H4 (cell line): ENCODE measurements around the gene SYMPK. TPM values are rescaled to one million over a fixed set of nuclear protein-coding genes. Genes with fewer than 3 reads are reported as not detected.
"Not testable (repeated sequence)": the region's sequence is repeated elsewhere in the genome, so short reads cannot be mapped to it uniquely, and the experiment has no call there.

Experiments used
- DNase-seq: peaks from one replicate; pipeline ENCODE4 v3.0.0-alpha.2; 2015; ENCODE audit warnings: low spot score
- total RNA-seq: library from RNA; depleted of rRNA; stranded (reverse); fragments of >200 nt; shearing (Covaris generic); gene quantifications from 2 replicates; pipeline ENCODE4 v1.2.3, GENCODE V29; 2014

Gene SYMPK
- total RNA-seq, 1 experiment from 2014 or later: 17.7 TPM

DNA sequence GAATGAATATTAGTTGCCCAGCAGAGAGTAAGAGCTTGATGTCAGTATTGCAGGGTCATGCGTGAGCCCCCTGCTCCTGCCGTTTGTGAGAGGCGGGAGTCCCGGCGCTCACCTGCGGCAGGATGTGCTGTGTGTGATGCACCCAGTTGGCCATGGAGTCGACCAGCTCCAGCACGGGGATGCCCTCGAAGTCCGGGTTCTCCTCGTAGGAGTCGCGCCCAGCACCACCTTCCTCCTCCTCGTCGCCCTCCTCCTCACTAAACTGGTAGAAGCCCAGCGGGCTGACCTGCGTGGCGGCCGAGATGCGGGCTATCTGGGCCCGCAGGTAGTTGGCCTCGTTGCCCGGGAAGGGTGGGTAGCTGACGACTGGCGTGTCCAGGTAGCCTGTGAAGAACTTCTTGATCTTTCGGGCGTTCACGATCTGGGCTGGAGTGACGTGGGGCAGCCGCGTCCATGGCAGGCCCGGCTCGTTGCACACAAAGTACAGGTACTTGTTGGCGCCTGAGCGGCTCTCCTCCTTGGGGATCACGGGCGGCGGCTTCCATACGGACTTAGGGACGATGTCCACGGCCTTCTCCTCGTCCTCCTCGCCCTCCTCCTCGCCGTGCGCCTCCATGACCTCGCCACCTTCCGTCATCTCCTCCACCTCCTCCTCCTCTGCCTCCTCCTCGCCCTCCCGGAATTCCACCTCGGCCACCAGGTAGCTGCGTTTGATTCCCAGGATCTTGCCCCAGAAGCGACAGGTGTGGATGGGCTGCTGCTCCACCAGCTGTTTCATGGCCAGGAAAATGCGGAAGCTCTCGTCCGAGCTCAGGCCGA lies 58.6 kb downstream of the SYMPK start:
- no peak for DNase-seq

DNA sequence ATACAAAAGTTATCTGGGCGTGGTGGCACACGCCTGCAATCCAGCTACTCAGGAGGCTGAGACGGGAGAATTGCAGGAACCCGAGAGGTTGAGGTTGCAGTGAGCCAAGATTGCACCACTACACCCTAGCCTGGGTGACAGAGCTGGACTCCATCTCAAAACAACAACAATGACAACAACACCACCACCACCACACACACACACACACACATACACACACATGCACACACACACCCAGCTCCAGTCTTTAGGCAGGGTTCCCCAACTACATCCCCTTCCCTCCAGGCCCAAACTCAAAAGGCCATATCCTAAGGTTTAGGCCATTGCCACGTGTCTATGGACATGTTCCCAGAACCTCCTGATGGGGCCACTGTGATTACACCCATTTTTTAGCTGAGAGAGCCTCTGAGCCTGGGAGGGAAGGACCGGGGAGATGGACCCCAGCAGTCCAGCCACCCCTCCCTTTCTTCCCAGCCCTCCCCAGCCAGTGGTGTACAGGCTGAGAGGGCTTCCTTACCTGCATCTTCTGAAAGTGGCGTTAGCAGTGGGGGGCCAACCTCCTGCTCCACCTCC lies 61.3 kb downstream of the SYMPK start:
- DNase-seq: no peak

DNA sequence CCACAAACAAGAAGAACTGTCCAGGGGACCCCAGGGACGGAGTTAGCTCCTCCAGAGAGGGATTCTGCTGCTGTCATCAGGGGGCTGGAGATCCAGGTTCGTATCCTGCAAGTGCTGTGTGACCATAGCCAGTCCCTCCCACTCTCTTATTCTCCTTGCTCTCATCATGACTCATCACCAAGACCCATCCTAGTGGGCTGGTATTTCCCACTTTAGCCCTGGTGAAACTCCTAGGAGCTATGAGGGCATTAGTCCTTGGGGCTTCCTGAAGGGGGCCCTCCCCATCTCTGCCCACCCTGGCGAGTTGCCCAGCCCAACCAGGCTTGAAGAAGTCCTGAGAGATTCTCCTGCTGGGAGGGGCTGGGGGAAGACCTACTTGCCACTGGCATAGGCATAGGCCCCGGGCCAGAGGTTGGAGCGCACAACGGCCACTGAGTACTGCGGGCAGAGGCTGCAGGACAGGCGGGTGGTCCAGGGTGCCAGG lies 62.8 kb downstream of the SYMPK start:
- DNase-seq: peak; percentile 44

DNA sequence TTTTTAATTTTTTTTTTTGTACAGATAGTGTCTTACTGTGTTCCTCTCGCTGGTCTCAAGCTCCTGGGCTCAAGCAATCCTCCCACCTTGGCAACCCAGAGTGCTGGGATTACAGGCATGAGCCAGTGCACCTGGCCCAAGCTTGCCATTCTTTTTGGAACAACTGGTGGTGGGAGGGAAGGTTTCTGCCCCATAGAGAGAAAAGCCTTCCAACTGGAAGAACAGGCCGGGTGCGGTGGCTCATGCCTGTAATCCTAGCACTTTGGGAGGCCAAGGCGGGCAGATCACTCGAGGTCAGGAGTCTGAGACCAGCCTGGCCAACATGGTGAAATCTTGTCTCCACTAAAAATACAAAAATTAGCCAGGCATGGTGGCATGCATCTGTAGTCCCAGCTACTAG lies 63.4 kb downstream of the SYMPK start:
- not testable (repeated sequence) for DNase-seq

DNA sequence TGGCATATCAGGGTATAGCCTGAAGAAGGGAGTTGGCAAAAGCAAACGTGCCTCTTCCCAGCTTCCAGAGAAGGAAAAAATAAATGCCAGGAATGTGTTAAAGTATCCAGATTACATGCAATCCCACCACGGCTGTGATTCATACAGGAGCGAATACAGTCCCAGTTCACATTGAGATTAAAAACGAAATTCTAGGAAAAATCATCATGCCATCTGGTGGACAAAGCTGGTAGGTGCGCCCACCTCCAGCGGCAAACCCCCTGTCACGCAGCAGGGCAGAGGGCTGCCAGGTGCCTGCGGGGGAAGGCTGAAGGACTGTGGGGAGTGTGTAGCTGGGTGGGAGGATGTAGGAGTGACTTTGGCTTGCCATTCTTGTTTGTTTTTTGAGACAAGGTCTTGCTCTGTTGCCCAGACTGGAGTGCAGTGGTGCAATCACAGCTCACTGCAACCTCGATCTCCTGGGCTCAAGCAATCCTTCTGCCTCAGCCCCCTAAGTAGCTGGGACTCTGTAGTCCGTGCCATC lies 63.9 kb downstream of the SYMPK start:
- peak; percentile 47 for DNase-seq

DNA sequence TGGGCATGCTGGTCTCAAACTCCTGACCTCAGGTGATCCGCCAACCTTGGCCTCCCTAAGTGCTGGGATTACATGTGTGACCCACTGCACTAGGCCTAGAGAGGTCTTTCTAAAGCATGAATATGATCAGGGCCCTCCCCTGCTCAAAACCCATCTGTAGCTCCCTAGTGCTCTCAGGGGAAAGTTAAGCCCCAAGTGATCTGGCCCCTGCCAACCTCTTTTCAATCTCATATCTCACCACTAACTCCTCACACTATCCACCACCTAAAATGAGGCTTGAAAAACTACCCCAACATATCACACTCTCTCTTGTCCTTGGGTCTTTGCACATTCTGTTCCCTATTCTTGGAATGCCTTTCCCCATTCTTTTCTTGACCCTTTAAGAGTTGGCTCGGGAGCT lies 68.3 kb downstream of the SYMPK start:
- no peak for DNase-seq

DNA sequence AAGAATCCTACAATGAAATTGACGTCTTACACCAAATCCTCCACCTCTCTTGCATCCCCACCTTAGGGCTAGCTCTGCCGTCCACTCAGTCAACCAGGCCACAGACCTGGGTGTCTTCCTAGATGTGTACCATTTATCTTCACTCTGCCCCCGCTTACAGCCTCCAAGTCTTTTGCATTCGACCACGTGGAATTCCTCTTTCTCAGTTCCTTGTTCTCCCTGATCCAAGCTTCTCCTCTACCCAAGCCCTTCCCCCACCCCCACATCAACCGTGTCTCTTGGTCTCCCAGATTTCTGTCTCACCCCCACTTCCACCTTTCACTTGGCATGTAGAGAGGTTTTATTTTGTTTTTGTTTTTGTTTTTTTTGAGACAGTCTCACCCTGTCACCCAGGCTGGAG lies 69.1 kb downstream of the SYMPK start:
- DNase-seq: no peak

DNA sequence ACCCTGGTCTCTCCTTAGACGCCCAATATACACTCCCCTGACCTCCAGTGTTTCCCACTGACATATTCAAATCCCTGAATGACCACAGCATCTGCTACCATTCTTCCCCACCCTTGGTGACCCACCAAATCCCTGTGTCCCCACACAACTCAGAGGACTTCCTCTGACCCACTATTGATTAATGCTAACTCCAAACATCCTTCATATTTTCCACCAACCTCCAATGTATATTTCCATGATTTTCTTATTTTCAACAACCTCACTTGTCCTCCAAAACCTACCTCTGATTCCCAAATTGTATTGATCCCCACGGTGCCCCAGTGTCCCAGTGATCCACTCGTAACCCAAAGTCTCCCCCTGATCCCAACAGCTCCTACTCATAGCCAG lies 69.8 kb downstream of the SYMPK start:
- DNase-seq: no peak

DNA sequence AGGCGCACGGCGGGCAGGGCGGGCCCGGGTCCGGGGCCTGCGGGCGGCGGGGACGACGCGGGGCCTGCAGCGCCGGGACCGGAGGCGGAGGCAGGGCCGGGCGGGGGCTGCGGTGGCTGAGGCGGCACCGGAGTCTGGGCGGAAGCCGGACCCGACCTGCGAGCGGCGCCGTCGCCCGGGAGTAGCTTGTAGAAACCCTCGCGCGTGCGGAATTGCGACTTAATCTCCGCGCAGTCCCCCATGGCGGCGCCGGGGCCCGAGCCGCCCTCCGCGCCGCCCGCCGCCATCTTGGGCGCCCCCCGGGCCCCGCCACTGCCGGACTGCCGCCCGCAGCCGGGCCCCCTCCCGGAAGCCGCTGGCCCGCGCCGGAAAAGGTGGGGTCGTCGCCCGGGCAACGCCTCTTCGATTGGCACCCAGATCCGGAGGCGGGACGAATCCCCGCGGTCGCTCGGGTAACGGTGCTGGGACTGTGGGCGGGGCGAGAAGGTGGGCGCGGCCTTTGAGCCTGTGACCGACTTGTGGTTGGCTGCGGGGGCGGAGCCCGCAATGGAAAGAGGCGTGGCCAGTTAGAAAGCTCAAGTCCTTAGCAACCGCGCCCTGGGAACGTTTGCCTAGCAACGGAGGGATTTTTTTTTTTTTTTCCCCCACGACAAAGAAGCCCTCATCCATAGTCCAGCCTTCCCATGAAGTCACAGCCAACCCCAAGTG lies 70.3 kb downstream of the SYMPK start, which contains the start of gene DMWD:
Gene DMWD, minus strand, starts transcription at position 376 of the 708 bp plus-strand sequence. Its CDS starts 89 bp downstream, at position 287.
- DNase-seq: peak; percentile 92

DNA sequence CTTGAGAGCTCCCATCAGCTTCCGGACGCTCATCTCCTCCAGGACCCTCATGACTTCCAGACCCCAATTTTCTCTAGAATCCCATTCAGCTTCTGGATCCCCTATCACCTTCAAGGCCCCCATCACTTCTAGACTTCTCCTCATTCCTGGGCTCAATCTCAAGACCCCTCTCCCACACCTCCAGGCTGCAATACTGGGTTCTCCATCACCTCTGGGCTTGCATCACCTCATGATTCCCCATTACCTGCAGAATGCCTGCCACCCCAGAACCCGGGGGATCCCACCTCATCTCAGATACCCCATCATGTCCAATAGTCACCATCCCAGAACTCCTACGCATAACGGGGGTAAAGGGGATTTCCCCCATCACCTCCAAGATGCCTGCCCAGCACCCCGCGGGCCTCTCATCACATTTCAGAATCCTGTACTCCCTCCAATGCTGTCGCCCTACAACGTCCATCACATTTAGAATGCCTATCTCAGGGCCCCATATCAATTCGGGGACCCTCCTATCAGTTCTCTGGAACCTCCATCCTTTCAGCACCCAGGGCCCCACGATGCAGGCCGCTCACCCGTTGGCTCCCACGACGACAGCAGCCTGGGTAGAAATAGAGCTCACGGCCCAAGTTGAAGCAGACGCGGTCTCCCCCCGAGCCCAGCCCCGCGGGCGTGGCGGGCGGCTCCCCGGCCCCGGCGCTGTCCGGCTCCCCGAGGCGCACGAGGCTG lies 71.0 kb downstream of the SYMPK start:
- DNase-seq: no peak

DNA sequence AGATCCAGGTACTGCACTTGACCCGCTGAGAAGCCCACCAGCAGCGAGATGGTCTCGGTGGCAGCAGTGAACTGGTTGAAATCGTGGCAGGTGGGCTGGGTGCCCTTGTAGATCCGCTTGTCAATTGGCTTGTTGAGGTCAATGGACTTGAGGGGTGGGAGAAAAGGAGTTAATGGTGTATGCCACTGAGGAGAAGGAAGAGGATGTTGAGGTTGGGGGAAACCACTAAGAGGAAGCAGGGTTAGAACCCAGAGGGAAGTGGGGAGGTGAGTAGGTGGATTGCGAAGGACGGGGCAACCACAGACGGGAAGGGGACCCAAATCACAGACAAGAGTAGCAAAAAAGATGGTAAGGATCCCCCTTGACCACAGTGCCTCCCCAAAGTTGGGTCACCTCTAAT lies 72.0 kb downstream of the SYMPK start:
- DNase-seq: no peak

DNA sequence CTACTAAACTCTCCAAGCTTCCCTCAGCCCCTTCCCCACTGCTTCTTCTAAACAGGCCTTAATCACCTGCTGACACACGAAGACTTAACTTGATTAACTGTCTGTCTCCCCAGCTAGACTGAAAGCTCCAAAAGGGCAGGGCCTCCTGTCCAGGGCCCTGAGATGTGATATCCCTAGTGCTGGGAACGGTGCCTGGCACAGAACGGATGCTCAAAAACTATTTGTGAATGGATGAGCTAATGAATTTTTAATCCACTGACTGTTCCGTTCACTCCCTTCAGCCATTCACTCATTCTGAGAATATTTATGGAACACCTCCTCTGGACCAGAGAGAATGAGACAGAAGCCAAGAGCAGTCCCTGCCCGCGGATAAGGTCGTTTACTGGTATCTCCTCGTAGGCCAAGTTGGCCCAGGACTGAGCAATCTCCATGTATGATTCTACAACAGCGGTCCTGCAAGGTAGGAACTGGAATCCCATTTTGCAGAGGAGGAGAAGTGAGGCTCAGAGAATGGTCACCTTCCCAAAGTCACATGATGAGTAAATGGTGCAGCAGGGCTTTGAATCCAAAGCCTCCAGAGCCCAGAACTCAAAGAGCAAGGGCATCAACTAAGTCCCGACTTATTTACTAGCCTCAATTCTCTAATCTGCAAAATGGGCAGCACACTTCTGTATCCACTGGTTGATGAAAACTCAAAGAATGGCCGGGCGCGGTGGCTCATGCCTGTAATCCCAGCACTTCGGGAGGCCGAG lies 73.7 kb downstream of the SYMPK start:
- no peak for DNase-seq

DNA sequence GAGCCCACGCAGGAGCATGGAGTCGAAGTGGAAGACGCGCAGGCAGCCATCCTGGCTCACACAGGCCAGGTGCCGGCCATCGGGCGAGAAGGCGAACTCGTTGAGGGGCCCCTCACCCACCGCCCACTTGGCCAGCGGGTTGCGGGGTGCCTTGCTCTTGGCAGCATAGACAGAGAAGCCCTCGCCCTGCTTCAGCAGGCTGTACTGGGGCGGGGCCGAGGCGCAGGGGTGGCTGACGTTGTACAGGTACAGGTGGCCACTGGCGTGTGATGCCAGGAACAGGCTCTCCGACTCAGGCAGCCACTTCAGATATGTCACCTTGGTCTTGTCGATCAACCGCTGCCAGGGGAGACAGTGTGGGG lies 76.4 kb downstream of the SYMPK start:
- no peak for DNase-seq

DNA sequence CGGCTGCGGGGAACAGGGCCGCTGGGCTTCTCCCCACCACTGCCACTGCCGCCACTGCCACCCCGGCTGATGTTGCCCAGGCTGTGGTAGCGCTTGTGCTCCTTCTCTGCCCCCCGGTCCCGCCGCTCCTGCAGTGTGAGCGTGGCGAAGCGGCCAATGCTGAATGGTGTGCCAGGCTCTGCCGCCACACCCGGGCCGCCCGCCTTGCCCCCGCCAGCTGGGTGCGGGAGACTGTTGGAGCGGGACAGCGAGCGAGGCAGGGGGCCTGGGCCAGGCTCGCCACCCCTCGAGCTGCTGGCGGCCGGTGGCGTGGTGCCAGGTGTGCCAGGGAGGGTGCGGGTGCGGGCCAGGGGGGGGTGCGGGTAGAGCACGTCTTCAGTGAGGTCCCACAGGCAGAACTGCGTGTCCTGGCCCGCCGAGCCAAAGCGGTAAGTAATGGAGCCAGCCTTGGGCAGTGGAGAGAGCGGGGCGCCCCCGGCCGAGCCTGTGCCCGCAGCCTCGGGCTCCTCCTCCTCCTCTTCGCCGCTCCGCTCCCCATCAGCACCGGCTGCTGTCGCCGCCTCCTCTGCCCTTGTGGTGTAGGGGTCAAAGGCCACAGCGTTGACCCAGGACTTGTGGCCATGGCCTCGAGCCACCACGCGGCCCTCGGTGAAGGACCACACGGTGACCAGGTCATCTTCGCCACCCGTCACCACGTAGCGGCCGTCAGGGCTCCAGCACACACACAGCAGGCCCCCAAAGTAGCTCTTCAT lies 77.0 kb downstream of the SYMPK start:
- DNase-seq: no peak

DNA sequence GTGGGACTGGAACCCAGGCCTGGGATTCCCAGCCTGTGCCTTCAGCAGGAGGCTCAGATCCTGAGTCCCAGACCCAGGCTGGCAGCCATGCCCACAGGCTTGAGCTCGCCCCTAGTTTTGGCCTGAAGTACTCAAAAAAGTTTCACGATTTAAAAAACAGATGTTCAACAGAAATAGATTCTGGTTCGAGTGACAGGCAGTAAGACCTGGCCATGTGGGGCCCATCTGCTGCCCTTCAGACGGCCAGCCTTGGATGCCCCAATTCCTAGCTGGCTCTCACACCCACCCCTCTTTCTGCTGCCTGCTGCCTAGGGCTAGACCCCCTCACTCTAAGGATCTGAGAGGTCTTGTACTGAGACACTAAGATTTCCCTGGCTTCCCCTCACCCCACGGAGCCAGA lies 77.8 kb downstream of the SYMPK start:
- no peak for DNase-seq

DNA sequence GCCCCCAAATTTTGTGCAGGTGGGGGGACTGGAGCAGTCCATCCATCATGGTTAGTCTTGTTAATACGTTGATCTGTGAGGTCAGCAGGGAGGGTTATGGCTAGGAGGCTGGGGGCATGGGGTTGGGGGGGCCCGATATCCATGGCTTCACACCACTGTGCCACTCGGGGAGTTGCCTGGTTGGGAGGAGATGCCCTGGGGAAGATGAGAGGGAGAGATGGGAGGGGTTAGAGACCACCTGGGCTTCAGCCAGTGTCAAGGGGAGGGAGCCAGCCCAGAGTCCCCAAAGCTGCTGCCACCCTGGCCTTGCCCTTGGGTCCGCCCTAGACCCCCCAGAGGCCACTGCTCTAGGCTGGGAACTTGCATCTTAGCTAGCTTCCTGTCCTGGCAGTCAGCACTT lies 78.9 kb downstream of the SYMPK start:
- DNase-seq: no peak

DNA sequence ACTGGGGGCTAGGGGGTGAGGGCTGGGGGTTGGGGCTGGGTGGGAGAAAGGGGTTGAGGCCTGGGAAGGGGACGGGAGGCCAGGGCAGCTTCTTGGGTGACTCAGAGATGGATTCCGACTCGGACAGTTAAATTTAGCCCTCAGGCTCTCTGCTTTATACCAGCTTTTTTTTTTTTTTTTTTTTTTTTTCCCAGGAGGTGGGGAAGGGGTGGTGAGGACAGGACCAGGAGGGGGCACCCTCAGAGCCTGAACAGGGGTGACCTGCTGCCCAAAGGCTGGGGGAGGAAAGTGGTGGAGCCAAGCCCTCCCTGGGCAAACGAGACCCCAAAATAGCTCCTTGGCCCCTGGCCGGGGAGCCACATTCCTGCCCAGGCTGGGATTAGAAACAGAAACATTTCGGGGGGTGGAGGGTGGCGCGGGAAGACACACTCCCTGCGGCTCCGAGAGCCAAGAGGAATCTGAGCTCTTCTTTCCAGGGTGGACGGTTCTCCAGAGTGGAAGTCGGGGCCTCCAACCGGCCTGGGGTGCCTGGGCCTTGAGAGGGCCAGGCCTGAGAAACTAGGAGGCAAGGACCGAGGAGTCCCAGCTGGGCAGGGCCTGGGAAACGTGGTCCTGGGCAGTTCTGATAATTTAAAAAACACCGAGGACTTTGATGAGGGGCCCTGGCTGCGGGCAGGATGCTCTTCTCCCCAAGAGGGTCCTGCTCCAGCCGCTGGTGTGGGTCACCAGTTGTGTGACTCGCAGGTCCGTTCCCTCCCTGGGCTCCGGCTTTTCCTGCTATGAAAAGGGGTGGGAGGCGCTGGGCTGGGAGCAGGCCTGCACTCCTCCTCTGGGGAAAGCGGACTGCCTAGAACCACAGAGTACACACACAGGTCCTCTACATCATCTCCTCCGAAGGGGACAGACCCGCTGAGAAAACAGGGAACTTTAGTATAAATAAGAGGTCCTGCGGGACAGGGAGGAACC lies 79.8 kb downstream of the SYMPK start:
- no peak for DNase-seq

DNA sequence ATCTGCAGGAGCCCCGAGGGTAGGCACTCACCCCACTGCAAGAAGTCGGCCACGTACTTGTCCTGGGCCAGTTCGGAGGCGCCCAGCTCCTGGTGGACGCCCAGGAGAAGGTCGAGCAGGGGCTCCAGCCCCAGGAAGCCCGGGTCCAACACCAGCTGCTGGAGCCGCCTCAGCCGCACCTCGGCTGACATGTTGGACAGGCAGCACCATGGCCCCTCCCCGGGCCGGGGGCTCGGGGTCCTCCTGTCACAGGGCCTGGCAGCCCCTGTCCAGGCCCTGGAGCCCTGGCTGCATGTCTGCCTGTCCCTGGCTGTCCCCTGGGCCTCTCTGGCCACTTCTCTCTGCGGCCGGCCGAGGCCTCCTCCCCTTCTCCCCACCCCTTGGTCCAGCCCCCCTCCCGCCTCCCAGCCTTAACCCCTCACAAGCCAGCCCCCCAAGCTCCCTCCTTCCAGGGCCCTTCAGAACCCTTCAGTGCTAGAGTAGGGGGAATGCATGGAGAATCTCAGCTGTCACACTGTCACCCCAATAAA lies 80.7 kb downstream of the SYMPK start, which contains the start of gene DMPK:
Gene DMPK, minus strand, starts transcription at position 329 of the 530 bp plus-strand sequence. Its CDS starts 138 bp downstream, at position 191.
- no peak for DNase-seq
